ENCODE measurements around the gene MC1R. TPM values are rescaled to one million over a fixed set of nuclear protein-coding genes. Genes with fewer than 3 reads are reported as not detected.

Gene MC1R
- total RNA-seq, 2 experiments from 2014 or later, result 8.3 to 22.3 TPM

GRCh38 chr16:89923640-89924296 is 5.1 kb downstream of the MC1R start:
- CTCF ChIA-PET (ENCODE audit: unreplicated experiment), result interaction anchor here (1.4 kb wide), 1 partner anchor 19 kb away, joined by 5 read pairs; no protein-coding TSS in a partner anchor
- Histone ChIP-seq H3K9me3 (ENCODE audit: low read length) (no peaks in the 10 kb centered on the region), H3K27ac (ENCODE audit: low read depth, low read length, poor library complexity, severe bottlenecking) (peak overlapping the region; percentile 69), H2AFZ (ENCODE audit: low read length) (no peak overlapping the region), H3K4me3 (ENCODE audit: low read depth, low read length, poor library complexity, severe bottlenecking) (peak overlapping the region; percentile 94), H3K9me2 (ENCODE audit: insufficient read depth, low read length) (no peaks in the 10 kb centered on the region), H3K36me3 (ENCODE audit: insufficient read depth, low read length) (peaks cover 21% of the 10 kb centered on the region), H3K79me2 (ENCODE audit: insufficient read depth, low read depth, low read length) (peaks cover 51% of the 10 kb centered on the region), H3K4me1 (ENCODE audit: insufficient read depth, low read length, poor library complexity, severe bottlenecking) (peaks cover 44% of the 10 kb centered on the region), H3K4me2 (ENCODE audit: low read length) (peak overlapping the region; percentile 89), H4K20me1 (ENCODE audit: insufficient read depth, low read length) (peaks cover 9% of the 10 kb centered on the region; the same call in 1 of the 2 replicates)
- TF ChIP-seq EZH2phosphoT487 (IDR thresholded peaks at IDR 0.05; ENCODE audit: borderline replicate concordance, low read depth, low read length), result no peak
- no peak for TF ChIP-seq CTCF (conservative IDR thresholded peaks at IDR 0.05; ENCODE audit: low read length)
- no peak for DNase-seq (ENCODE audit: low spot score)
- intact Hi-C loops (cut with micrococcal nuclease; ENCODE audit: unreplicated experiment), result loop anchor here (1.0 to 5.0 kb wide), 4 partner anchors 25 to 154 kb away; partner anchors contain the start of genes DEF8 and PRDM7
- POLR2A ChIA-PET, result interaction anchor here (0.7 to 2.7 kb wide), 9 partner anchors 21 to 50 kb away, joined by 3 to 11 read pairs (median 5); partner anchors contain the start of genes DEF8 and TCF25
- BruUV-seq (replicated peaks), result no TSS peak

- CTCF ChIA-PET (ENCODE audit: unreplicated experiment), result interaction anchor here (0.9 to 1.4 kb wide), 2 partner anchors 18 to 23 kb away, joined by 3 to 5 read pairs; no protein-coding TSS in a partner anchor
- Histone ChIP-seq H2AFZ (ENCODE audit: low read length) (no peak overlapping the region), H3K79me2 (ENCODE audit: insufficient read depth, low read depth, low read length) (peaks cover 57% of the 10 kb centered on the region), H3K4me1 (ENCODE audit: insufficient read depth, low read length, poor library complexity, severe bottlenecking) (peaks cover 38% of the 10 kb centered on the region), H3K9me2 (ENCODE audit: insufficient read depth, low read length) (no peaks in the 10 kb centered on the region), H3K36me3 (ENCODE audit: insufficient read depth, low read length) (peaks cover 27% of the 10 kb centered on the region), H3K27ac (ENCODE audit: low read depth, low read length, poor library complexity, severe bottlenecking) (peak overlapping the region; percentile 69), H3K4me2 (ENCODE audit: low read length) (peak overlapping the region; percentile 89), H4K20me1 (ENCODE audit: insufficient read depth, low read length) (peaks cover 9% of the 10 kb centered on the region; the same call in 1 of the 2 replicates), H3K4me3 (ENCODE audit: low read depth, low read length, poor library complexity, severe bottlenecking) (peak overlapping the region; percentile 94), H3K9me3 (ENCODE audit: low read length) (no peaks in the 10 kb centered on the region)
- intact Hi-C loops (cut with micrococcal nuclease; ENCODE audit: unreplicated experiment), result loop anchor here (2.0 to 5.0 kb wide), 2 partner anchors 48 to 153 kb away; partner anchors contain the start of gene PRDM7
- POLR2A ChIA-PET, result interaction anchor here (0.8 to 2.7 kb wide), 10 partner anchors 16 to 184 kb away, joined by 3 to 11 read pairs (median 5); partner anchors contain the start of gene DEF8
- DNase-seq (ENCODE audit: low spot score), result peak; percentile 91
- TF ChIP-seq CTCF (conservative IDR thresholded peaks at IDR 0.05; ENCODE audit: low read length), result peak; percentile 44
- no peak for TF ChIP-seq EZH2phosphoT487 (IDR thresholded peaks at IDR 0.05; ENCODE audit: borderline replicate concordance, low read depth, low read length)
- no TSS peak for BruUV-seq (replicated peaks)
These were observed 5.7 kb downstream of the MC1R start for GRCh38 chr16:89924297-89924924.

Measured in OCI-LY7 (cell line).